ENCODE data around the gene FERMT2. TPM values are rescaled to one million over a fixed set of nuclear protein-coding genes. Genes with fewer than 3 reads are reported as not detected.

The FERMT2 gene
- total and polyA plus RNA-seq, 9 of the 15 experiments (the other 6 are each of a cell fraction or from before 2014, with no cell fraction given) = 0.10 to 1.3 (median 0.40) TPM

- no peak overlapping the region for H3K4me3 ChIP-seq
- intact Hi-C loops (cut with micrococcal nuclease) (no loop called here), in situ Hi-C loops (cut with MboI) (no loop called here)
- FAIRE-seq (no peak), ATAC-seq (no peak), DNase-seq (ENCODE audit: extremely low read depth in 1 of 4, low spot score in 3 of 4) (no peak)
- WGBS (ENCODE audit: insufficient coverage, low coverage, missing lambda C conversion rate) = 0% methylated on average over 1 of the region's 1 CpG
- no peaks in the 10 kb centered on the region for H3K4me1 ChIP-seq (replicated peaks in 1 of 2; ENCODE audit: control insufficient read depth in 2 of 2, insufficient read depth in 2 of 2, low read length in 2 of 2)
- H4K20me1 ChIP-seq (replicated peaks; ENCODE audit: control insufficient read depth, insufficient read depth, low read length) = no peaks in the 10 kb centered on the region
- H3K79me2 ChIP-seq (ENCODE audit: control insufficient read depth, insufficient read depth, low read length) = no peaks in the 10 kb centered on the region
- no peak overlapping the region for H3K27ac ChIP-seq (ENCODE audit: extremely low read depth, low read depth, low read length)
- no peaks in the 10 kb centered on the region for H3K36me3 ChIP-seq (ENCODE audit: control insufficient read depth, insufficient read depth, low read length)
- BruUV-seq (replicated peaks) = no TSS peak
- ChIA-PET POLR2A (no interaction called here), CTCF (ENCODE audit: low intra/inter-chr PET ratio) (no interaction called here)
- no peaks in the 10 kb centered on the region for H3K27me3 ChIP-seq (ENCODE audit: control insufficient read depth in 2 of 2, insufficient read depth in 2 of 2, low read length in 2 of 2)
- H2AFZ ChIP-seq (ENCODE audit: low read depth, low read length) = no peak overlapping the region
- TF ChIP-seq ARNT (IDR thresholded peaks at IDR 0.05) (no peak), CHCHD3 (CRISPR knock-in tag; IDR thresholded peaks at IDR 0.05) (no peak), E4F1 (CRISPR knock-in tag; IDR thresholded peaks at IDR 0.05; ENCODE audit: borderline replicate concordance) (no peak), TEAD4 (IDR thresholded peaks at IDR 0.05; ENCODE audit: low read length) (no peak), TEAD4 (CRISPR knock-in tag; IDR thresholded peaks at IDR 0.05; ENCODE audit: borderline replicate concordance) (no peak), ATF7 (IDR thresholded peaks at IDR 0.05) (no peak), ZNF311 (CRISPR knock-in tag; IDR thresholded peaks at IDR 0.05) (no peak), FOXA1 (IDR thresholded peaks at IDR 0.05; ENCODE audit: borderline replicate concordance) (no peak)
- TF ChIP-seq, protein P1, sequence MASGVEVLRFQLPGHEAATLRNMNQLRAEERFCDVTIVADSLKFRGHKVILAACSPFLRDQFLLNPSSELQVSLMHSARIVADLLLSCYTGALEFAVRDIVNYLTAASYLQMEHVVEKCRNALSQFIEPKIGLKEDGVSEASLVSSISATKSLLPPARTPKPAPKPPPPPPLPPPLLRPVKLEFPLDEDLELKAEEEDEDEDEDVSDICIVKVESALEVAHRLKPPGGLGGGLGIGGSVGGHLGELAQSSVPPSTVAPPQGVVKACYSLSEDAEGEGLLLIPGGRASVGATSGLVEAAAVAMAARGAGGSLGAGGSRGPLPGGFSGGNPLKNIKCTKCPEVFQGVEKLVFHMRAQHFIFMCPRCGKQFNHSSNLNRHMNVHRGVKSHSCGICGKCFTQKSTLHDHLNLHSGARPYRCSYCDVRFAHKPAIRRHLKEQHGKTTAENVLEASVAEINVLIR (CRISPR knock-in tag; IDR thresholded peaks at IDR 0.05) = no peak
- no peak overlapping the region for H3K9ac ChIP-seq (ENCODE audit: insufficient read depth in 1 of 2, low read depth in 2 of 2, low read length in 2 of 2)
- H3K9me1 ChIP-seq (ENCODE audit: control insufficient read depth, insufficient read depth, low read length) = no peaks in the 10 kb centered on the region
- H3K9me3 ChIP-seq (replicated peaks; ENCODE audit: control insufficient read depth, insufficient read depth, low read depth, low read length) = no peaks in the 10 kb centered on the region
- no peak overlapping the region for H3K4me2 ChIP-seq (ENCODE audit: insufficient read depth, low read length)
These were observed 52.4 kb downstream of the FERMT2 start for GRCh38 chr14:52898496-52898895.

Data from K562 (cell line).